HepG2 (cell line): ENCODE results near the gene ADAMTS2. TPM values are rescaled to one million over a fixed set of nuclear protein-coding genes. Genes with fewer than 3 reads are reported as not detected.

Experiments
- ETV5 ChIP-seq: IDR thresholded peaks from 2 replicates; pipeline ENCODE4 v1.6.1; 2018; ENCODE audit warnings: missing biosample characterization, missing genetic modification reagents, inconsistent platforms, borderline replicate concordance
- KLF11 ChIP-seq: IDR thresholded peaks from 2 replicates; pipeline ENCODE4 v1.6.1; 2016; ENCODE audit warnings: missing compliant biosample characterization
- NFE2L1 ChIP-seq: sonication (generic); formaldehyde crosslinking; IDR thresholded peaks from 2 replicates; pipeline ENCODE4 v1.4.0; 2020; ENCODE audit warnings: missing genetic modification reagents, mild to moderate bottlenecking, borderline replicate concordance
- RAD21 ChIP-seq: fragments of 450-650 bp; formaldehyde crosslinking; IDR thresholded peaks from 2 replicates; pipeline ENCODE4 v1.5.0; 2020; ENCODE audit warnings: mild to moderate bottlenecking
- ZFP82 ChIP-seq: sonication (generic); formaldehyde crosslinking; IDR thresholded peaks from 2 replicates; pipeline ENCODE4 v1.5.1; 2020; ENCODE audit warnings: mild to moderate bottlenecking, missing genetic modification reagents, borderline replicate concordance
- ZNF12 ChIP-seq: sonication (generic); formaldehyde crosslinking; IDR thresholded peaks from 2 replicates; pipeline ENCODE4 v1.5.0; 2020; ENCODE audit warnings: missing genetic modification reagents
- polyA plus RNA-seq, 8 experiments: library from polyadenylated mRNA; depleted of rRNA in 3 of 8; stranded (reverse) in 7 of 8; unstranded in 1 of 8; fragments of >200 nt; fragmentation: Illumina TruSeq in 4 of 8; extraction: Trizol in 4 of 8; gene quantifications; 2 replicates each; pipeline versions ENCODE4 v1.2.1 to v1.2.3, GENCODE V29; 2011 to 2016; ENCODE audit warnings: low read depth in 4 of 8, missing spikeins in 1 of 8, mixed read lengths in 1 of 8; ENCODE audit not compliant: insufficient read depth in 1 of 8
- total RNA-seq, 5 experiments: library from RNA; depleted of rRNA; stranded (reverse); fragments of >200 nt; fragmentation: Illumina TruSeq; extraction: Trizol; gene quantifications; 2 replicates each; pipeline ENCODE4 v1.2.3, GENCODE V29; 2016; ENCODE audit warnings: low read depth in 1 of 5
- TF ChIP-seq, protein P1 (sequence below): sonication (generic); formaldehyde crosslinking; IDR thresholded peaks from 2 replicates; pipeline ENCODE4 v1.4.0; 2020; ENCODE audit warnings: missing genetic modification reagents, borderline replicate concordance
- TF ChIP-seq, protein P2 (sequence below): sonication (generic); formaldehyde crosslinking; IDR thresholded peaks from 2 replicates; pipeline ENCODE4 v1.9.0; 2021; ENCODE audit warnings: missing genetic modification reagents, borderline replicate concordance
- TF ChIP-seq, protein P3 (sequence below): sonication (generic); formaldehyde crosslinking; IDR thresholded peaks from 2 replicates; pipeline ENCODE4 v1.9.0; 2021; ENCODE audit warnings: missing genetic modification reagents, mild to moderate bottlenecking, borderline replicate concordance

The ADAMTS2 gene
- total and polyA plus RNA-seq, 2 of the 13 experiments (the other 11 are each of a cell fraction or from before 2014, with no cell fraction given), result 0.24 to 3.5 TPM

DNA sequence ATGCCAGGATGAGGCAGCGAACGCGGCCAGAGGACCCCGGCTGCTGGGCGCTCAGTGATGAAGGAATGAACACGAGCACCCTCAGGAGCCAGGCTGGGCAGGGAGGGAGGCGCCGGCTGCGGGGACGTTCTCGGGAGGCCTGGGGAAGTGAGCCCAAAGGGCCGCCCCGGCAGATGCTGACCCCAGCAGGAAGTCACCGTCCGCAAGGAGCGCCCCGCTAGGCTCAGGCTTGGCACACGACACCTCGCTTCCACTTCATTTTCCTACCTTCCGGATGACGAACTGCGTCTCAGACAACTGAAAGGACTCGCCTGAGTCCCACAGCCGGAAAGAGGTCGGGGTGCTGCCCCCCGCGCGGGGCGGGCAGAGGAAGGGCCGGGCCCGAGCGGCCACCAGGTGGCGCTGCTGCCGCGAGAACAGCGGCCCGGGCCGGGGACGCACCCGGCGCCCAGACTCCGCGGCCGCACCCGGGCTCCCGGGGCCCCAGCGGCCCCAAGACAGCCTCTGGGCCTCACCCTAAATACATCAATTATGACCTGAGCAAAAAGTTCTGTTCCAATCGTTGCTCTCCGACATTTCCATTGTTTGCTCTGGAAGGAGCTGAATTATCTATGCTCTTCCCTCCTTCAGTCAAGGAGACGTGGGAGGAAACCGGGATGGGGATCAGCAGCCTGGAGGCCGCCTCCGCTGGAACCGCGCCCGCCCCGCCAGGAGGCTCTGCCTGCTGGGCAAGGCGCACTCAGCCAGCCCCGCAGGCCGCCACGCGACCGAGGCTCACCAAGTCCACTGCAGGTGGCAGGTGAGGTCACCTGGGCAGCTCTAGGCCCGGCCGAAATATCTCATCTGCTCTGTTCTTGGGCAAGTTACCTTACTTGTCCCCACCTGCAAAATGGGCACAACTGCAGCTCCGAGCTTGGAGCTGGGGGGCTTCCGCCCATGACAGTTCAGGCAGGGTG, 178.1 kb downstream of the ADAMTS2 start (continued):
- TF ChIP-seq, protein P1, sequence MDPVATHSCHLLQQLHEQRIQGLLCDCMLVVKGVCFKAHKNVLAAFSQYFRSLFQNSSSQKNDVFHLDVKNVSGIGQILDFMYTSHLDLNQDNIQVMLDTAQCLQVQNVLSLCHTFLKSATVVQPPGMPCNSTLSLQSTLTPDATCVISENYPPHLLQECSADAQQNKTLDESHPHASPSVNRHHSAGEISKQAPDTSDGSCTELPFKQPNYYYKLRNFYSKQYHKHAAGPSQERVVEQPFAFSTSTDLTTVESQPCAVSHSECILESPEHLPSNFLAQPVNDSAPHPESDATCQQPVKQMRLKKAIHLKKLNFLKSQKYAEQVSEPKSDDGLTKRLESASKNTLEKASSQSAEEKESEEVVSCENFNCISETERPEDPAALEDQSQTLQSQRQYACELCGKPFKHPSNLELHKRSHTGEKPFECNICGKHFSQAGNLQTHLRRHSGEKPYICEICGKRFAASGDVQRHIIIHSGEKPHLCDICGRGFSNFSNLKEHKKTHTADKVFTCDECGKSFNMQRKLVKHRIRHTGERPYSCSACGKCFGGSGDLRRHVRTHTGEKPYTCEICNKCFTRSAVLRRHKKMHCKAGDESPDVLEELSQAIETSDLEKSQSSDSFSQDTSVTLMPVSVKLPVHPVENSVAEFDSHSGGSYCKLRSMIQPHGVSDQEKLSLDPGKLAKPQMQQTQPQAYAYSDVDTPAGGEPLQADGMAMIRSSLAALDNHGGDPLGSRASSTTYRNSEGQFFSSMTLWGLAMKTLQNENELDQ (CRISPR knock-in tag), result no peak
- TF ChIP-seq RAD21 (peak; percentile 97), ZNF12 (CRISPR knock-in tag) (no peak), KLF11 (CRISPR knock-in tag) (no peak), ZFP82 (CRISPR knock-in tag) (no peak), NFE2L1 (CRISPR knock-in tag) (no peak), ETV5 (CRISPR knock-in tag) (peak; percentile 18; the same call in 1 of the 2 replicates)
- TF ChIP-seq, protein P2, sequence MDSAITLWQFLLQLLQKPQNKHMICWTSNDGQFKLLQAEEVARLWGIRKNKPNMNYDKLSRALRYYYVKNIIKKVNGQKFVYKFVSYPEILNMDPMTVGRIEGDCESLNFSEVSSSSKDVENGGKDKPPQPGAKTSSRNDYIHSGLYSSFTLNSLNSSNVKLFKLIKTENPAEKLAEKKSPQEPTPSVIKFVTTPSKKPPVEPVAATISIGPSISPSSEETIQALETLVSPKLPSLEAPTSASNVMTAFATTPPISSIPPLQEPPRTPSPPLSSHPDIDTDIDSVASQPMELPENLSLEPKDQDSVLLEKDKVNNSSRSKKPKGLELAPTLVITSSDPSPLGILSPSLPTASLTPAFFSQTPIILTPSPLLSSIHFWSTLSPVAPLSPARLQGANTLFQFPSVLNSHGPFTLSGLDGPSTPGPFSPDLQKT, result no peak
- TF ChIP-seq, protein P3, sequence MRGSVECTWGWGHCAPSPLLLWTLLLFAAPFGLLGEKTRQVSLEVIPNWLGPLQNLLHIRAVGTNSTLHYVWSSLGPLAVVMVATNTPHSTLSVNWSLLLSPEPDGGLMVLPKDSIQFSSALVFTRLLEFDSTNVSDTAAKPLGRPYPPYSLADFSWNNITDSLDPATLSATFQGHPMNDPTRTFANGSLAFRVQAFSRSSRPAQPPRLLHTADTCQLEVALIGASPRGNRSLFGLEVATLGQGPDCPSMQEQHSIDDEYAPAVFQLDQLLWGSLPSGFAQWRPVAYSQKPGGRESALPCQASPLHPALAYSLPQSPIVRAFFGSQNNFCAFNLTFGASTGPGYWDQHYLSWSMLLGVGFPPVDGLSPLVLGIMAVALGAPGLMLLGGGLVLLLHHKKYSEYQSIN, result no peak
- TF ChIP-seq, all 625 proteins: peak for 18
